Neural progenitor cell (in vitro differentiated cells): ENCODE data around the gene KIF2A.

Source experiments
- EZH2 ChIP-seq: fragments of 200-600 bp; sonication (generic); IDR thresholded peaks from 2 replicates; pipeline ENCODE4 v1.6.1; 2017; ENCODE audit warnings: antibody characterized with exemption, mild to moderate bottlenecking, moderate library complexity
- EZH2phosphoT487 ChIP-seq: fragments of 200-600 bp; sonication (generic); IDR thresholded peaks from 2 replicates; pipeline ENCODE4 v1.6.1; 2017; ENCODE audit warnings: antibody characterized with exemption
- TF ChIP-seq, protein P1 (sequence below): fragments of 200-600 bp; sonication (generic); IDR thresholded peaks from 2 replicates; pipeline ENCODE4 v1.5.1; 2017; ENCODE audit warnings: antibody characterized with exemption, mild to moderate bottlenecking

GRCh38 chr5:62348723-62349481 lies 42.9 kb downstream of the KIF2A start:
- TF ChIP-seq EZH2 = no peak
- TF ChIP-seq, protein P1, sequence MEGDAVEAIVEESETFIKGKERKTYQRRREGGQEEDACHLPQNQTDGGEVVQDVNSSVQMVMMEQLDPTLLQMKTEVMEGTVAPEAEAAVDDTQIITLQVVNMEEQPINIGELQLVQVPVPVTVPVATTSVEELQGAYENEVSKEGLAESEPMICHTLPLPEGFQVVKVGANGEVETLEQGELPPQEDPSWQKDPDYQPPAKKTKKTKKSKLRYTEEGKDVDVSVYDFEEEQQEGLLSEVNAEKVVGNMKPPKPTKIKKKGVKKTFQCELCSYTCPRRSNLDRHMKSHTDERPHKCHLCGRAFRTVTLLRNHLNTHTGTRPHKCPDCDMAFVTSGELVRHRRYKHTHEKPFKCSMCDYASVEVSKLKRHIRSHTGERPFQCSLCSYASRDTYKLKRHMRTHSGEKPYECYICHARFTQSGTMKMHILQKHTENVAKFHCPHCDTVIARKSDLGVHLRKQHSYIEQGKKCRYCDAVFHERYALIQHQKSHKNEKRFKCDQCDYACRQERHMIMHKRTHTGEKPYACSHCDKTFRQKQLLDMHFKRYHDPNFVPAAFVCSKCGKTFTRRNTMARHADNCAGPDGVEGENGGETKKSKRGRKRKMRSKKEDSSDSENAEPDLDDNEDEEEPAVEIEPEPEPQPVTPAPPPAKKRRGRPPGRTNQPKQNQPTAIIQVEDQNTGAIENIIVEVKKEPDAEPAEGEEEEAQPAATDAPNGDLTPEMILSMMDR = no peak
- TF ChIP-seq EZH2phosphoT487 = no peak
